HG02870 (cell line): ENCODE results near the gene DSCAML1.
"Not testable (repeated sequence)": the region's sequence is repeated elsewhere in the genome, so short reads cannot be mapped to it uniquely, and the experiment has no call there.

ENCODE experiments used
- ATAC-seq: cut with Tn5 transposase; IDR thresholded peaks from one replicate; pipeline ENCODE4 v1.9.1; 2021; ENCODE audit warnings: mild to moderate bottlenecking, moderate library complexity; ENCODE audit not compliant: unreplicated experiment

The DSCAML1 gene

DNA sequence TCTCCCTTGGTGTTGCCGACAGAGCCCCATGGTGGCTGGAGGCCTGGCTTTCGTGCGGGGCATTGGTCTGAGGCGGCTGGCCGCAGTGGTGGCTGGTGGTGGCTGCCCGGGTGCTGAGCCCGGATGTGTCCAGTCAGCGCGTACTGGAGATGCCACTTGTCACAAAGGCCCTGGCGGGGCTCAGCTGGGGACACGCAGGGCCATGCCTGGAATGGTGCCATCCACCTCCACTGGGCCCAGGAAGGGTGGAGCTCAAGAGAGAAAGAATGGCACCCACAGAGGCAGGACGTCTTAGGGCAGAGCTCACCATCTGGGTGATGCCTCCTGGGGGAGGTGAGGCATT lies 376.9 kb downstream of the DSCAML1 start:
- no peak for ATAC-seq

DNA sequence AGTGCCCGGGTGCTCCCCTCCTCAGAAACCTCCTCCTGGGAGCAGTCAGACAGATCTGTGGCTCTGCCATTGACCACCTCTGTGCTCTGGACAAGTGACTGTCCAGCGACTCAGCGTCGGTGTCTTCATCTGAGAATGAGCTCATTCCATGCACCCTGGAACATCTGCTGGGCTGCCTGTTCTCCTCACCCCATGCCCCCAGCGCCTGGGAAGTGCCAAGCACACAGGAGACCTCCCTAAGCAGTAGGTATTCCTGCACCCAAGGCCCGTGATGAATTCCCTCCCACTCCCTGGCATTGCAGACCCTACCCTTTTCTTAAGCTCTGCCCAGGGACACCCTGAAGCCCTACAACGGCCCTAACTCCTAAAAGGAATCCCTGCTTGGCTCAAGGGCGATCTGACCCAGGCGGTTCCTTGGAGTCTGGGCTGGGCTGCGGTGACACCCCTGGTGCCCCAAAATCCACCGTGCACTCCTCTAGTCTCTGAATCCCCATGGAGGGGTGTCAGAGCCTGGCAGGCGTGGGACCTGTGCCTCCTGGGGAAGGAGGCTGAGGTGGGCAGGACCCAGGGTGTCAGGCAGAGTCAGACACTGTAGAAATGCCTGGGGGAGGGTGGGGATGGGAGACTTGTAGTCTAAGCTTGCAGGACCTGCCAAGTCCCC lies 377.4 kb downstream of the DSCAML1 start:
- ATAC-seq: no peak

DNA sequence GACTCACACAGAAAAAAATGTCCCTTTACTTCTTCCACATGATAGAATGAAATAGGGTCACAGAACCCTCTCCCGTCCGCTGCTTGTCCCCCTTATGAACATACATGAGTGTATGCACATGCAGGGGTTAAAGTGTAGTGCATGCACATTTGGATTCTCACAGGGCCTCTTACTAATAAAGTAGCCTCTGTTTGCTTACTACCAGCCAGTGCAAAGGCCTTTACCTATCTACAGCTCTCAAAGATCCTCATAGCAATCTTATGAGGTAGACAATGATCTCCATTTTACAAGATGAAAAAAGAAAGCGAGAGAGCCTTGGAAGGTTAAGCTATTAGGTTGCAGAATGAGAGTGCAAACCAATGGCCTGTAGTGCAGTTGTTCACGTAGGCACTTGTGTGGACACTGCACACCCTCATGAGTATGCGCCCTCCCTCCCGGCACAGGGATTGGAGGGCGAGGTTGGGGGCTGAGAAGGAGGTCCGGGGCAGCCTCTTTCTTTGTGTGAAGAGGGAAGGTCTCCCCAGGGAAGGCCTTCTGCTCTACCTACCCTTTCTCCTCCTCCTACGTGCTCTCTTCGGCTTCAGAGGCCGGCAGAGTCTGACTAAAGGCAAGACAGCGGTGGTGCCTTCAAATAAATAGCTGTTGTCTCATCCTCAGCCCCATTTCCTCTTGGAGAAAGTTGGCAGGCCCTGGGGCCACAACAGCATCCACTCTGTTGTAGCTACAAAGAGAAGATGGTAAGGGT lies 378.1 kb downstream of the DSCAML1 start:
- ATAC-seq: no peak

DNA sequence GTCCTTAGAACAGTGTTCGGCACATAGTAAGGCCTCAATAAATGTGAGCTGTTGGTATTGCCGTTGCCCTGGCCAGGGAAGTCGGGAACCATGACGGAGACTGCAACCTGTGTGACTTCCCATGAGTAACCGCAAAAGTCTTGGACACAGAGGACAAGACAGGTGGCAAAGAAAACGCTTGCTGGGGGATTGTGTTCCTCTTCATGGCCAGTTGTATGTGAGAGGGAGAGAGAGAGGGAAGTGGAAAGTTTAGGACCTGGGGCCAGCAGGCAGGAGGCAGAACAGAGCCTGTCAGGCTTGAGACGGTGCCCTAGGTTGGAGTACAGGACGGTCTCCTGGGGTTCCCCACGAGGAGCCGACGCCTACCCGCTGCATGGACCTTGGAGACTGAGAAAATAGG lies 379.2 kb downstream of the DSCAML1 start:
- ATAC-seq: no peak

DNA sequence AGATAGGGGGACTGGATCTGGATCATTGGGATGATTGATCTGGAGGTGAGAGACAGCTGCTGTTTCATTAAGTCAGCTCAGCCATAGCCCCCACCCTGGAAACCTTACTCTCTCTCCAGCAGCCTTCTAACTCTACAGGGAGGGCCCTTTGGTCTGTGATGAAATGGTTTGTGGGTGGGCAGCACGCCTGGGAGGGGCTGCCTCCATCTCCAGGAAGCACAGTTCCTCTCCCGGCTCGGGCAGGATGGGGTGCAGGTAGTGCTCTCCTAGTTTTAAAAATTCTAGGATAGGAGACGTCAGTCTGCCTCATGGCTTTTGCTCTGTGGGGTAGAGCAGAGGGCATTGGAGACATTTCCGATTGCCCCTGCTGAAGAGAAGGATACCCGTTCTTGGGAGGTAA lies 379.7 kb downstream of the DSCAML1 start:
- no peak for ATAC-seq

DNA sequence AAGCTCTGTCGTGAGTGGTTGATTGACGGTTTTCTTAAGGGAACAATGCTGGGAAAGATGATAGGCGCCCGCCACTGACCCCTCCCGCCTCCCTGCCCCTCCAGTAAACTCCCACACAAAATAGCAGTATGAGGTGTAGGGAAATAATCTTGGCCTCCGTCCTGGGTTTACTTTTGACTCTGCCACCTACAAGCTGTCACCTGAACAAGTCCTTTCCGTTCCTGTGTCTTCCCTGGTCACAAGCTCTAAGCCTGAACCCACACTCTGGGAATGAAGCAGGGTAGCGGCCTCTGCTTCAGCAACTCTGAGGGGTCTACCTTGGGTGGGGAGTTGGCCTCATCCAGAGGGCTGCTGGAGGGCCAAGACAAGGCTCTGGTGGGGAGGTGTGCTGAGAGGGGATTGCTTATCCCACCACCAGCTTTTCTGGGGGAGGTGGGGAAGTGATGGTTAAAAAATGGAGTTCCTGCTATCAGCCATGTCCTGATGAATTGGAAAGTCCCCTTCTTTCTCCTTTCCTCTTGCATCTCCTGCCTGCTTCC lies 381.6 kb downstream of the DSCAML1 start:
- ATAC-seq: no peak

DNA sequence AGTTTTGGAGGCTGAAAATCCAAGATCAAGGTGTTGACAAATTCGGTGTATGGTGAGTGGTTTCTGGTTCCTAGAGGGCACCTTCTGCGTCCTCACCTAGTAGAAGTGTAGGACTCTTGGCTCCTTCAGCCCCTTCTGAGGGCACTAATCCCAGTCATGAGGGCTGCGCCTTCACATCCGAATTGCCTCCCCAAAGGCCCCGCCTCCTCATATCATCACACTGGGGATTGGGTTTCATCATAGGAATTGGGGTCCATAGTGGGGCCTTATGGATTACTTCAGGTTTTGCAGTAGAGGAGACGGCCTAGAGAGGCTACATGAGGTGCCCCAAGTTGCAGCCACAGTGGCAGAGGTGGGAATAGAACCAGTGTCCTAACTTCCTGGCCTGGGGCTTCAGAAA lies 382.3 kb downstream of the DSCAML1 start:
- ATAC-seq: no peak

DNA sequence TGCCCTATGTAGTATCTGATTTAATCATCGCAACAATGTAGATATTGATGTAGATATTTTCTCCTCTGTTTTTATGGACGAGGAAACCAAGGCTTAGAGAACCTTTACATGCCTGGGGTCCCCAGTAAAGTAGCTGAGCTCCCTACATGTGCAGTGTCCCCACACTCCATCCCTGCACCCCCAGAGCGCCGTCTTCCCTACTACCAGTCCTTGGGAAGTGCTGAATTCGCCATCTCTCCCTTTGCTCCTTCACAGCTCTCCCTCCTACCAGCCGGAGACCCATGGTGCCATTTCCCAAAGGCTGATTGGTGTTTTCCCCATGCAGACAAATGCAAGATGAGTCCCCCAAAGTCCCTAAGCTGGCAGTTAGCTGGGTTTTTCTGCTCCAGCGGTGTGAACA lies 383.4 kb downstream of the DSCAML1 start:
- no peak for ATAC-seq

DNA sequence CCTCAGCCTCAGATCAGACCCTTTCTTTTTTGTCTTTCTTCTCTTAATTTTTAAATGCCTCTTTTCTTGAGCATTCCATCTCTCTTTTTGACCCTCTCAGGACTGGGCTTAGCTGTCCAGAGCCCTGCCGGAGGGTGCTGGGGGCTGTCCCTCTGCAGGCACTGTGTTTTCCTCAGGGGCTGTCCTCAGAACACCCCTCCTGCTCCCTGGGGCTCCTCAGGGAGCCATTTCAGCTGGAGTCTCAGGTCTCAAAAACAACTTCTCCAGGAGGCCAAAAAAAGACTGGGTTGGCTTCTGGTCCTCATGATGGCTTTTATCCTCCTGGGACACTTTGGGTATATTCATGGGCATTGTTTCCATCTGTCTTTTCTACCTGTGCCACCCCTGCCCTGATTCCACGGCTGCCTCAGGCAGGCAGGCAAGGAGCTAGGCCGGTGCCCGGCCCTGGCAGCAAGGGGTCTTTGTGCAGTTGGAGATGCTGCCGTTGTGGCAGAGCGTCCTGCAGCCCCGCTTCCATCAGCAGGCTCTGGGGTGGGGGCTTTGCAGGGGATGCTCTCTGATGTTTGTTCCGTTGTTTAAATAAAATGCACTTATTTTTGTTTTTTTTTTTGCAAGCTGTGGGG lies 384.3 kb downstream of the DSCAML1 start:
- no peak for ATAC-seq

DNA sequence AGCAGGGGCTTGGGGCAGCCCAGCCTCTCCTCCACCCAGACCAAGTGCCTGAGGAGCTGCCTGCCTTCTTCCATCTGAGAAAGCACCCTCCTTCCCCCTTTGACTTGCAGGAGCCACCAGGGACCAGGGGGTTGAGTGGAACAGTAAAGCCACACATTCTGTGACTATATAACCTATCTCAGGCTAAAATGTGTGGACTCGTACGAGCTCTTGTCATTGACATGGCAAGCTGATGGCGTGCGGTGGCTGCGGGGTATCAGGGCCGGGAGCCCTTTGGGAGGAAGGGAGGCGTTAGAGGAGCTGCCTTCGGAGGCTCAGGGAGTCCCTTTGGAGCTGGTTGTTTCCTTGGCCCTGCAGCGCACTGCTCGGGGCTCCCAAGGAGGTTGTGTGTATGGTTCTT lies 384.8 kb downstream of the DSCAML1 start:
- ATAC-seq: no peak

DNA sequence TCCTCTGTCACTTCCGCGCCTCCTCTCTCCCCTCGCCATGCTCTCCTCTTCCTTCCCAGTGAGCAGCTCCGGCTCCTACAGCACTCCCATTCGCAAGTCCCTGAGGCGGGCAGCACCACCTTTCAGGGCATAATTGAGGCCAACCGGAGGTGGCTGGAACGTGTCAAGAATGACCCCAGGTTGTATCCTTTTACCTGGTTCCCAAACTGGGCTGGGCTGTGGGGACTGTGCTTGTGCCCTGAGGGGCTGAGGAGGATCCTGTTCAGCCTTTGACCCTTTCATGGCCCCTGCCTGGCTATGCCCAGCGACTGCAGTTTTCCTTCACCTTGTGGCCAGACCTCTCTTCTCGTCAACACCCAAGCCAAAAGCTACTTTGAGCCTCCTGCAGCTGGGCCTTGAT lies 385.3 kb downstream of the DSCAML1 start:
- ATAC-seq: no peak

DNA sequence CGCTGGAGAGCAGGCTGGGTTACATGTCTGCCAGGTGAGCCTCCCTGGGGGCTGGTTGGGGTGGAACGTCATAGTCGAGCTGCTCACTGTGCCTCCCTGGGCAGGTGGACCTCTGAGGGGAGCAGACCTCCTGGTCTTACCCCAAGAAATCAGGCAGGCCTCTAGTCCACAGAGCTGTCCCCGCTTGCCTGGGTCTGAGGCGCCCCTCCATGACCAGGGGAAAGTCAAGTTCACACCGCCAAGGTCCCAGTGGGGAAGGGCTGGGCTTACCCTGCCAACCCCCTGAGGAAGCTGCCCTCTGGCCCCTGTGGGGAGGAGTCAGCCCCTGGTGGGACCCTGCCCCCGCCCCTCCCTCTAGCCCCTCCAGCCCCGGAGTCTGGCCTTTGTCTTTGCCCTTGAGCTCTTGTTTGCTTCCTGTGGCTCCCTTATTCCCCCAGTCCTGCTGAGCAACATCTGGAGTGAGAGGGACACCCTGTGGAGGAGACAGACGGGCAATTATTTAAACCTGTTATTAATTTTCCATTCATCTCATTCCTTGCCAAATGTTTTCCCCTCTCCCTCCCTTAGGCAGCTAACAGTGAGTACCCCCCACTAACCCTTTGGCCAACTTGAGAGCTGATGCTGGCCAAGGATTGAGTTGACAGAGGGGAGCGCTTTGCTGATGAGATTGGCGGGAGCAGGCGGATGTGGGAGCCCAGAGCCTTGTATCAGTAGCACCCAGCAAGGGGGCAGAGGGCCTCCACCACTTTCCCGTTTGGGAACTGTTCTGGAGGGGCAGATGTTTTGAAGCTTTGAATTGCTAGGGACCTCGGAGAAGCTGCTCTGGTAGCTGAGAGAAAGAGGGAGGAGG lies 385.9 kb downstream of the DSCAML1 start:
- ATAC-seq: no peak

DNA sequence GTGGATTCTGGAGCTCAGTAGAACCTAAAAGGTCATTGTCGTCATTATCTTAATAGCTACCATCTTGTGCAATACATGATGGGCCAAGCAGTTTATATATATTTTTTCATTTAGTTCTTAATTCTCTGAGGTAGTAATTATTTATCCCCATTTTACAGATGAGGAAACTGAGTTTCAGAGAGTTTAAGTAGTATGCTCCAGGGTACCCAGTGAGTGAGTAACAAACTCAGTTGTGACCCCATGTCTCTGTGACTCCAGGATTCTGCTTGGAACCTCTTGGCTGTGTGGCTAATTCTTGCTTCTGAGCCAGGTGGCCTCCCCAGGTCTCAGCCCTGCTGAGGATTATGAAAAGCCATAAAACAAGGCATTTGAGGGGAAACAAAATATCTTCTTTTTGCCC lies 386.8 kb downstream of the DSCAML1 start:
- ATAC-seq: no peak

DNA sequence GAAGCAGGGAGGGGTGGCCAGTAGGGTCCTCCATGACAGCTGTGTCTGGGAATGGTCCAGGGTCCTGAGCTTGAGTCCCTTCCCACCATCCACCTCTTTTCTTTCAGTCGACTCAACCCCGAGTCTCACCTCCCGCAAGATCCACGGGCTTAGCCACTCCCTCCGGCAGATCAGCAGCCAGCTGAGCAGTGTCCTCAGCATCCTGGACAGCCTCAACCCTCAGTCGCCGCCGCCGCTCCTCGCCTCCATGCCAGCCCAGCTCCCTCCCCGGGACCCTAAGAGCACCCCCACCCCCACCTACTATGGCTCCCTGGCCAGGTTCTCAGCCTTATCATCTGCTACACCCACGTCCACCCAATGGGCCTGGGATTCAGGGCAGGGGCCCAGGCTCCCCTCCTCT lies 387.5 kb downstream of the DSCAML1 start:
- ATAC-seq: no peak

DNA sequence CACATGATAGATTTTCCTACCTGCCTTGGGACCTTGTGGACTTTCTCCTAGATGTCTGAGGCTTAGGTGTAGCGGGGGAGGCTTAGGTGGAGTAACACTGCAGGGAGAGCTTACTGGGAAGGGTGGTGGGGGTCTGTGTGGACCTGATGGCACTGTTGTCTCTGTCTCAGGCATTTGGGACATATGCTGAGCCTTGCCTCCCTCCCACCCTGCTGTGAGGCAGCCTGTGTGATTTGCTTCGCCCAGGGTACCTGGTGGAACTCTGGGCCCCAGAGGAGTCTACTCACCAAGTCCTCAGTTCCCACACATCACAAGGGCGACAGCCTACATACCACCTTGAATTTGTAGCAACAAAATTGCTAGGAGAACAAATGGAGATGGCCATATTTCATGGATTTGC lies 388.7 kb downstream of the DSCAML1 start:
- ATAC-seq: no peak

DNA sequence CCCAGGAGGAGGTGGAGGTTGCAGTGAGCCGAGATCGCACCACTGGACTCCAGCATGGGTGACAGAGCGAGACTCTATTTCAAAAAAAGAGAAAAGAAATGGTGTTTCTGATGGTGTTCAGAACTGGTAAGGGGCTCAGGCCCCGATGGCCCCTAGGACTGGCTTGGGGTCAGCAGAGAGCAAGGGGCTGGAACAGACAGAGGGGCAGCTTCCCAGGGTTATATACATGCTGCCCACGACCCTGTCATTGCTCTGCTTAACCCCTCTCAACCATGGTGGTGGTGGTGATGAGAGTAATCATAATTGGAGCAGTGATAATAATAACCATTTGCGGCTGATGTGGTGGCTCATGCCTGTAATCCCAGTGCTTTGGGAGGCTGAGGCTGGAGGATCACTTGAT lies 390.0 kb downstream of the DSCAML1 start:
- no peak for ATAC-seq

DNA sequence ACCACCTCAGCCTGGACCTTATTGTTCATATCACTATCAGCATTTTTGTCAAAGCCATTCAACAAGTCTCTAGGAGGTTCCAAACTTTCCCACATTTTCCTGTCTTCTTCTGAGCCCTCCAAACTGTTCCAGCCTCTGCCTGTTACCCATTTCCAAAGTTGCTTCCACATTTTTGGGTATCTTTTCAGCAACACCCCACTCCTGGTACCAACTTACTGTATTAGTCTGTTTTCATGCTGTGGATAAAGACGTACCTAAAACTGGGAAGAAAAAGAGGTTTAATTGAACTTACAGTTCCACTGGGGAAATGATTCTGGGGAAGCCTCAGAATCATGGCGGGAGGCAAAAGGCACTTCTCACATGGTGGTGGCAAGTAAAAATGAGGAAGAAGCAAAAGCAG lies 391.1 kb downstream of the DSCAML1 start:
- not testable (repeated sequence) for ATAC-seq

DNA sequence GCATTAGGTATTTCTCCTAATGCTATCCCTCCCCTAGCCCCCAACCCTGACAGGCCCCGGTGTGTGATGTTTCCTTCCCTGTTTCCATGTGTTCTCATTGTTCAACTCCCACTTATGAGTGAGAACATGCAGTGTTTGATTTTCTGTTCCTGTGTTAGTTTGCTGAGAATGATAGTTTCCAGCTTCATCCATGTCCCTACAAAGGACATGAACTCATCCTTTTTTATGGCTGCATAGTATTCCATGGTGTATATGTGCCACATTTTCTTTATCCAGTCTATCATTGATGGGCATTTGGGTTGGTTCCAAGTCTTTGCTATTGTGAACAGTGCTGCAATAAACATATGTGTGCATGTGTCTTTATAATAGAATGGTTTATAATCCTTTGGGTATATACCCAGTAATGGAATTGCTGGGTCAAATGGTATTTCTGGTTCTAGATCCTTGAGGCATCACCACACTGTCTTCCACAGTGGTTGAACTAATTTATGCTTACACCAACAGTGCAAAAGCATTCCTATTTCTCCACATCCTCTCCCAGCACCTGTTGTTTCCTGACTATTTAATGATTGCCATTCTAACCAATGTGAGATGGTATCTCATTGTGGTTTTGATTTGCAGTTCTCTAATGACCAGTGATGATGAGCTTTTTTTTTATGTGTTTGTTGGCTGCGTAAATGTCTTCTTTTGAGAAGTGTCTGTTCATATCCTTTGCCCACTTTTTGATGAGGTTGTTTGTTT lies 397.7 kb downstream of the DSCAML1 start:
- ATAC-seq: not testable (repeated sequence)

DNA sequence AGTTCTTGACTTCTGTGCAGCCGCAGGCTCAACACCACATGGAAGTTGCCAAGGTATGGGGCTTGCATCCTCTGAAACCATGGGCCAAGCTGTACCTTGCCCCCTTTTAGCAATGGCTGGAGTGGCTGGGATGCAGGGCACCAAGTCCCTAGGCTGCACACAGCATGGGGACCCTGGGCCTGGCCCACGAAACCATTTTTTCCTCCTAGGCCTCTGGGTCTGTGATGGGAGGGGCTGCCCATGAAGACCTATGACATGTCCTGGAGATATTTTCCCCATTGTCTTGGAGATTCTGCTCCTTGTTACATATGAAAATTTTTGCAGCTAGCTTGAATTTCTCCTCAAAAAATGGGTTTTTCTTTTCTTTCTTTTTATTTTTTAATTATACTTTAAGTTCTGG lies 398.4 kb downstream of the DSCAML1 start:
- ATAC-seq: not testable (repeated sequence)

DNA sequence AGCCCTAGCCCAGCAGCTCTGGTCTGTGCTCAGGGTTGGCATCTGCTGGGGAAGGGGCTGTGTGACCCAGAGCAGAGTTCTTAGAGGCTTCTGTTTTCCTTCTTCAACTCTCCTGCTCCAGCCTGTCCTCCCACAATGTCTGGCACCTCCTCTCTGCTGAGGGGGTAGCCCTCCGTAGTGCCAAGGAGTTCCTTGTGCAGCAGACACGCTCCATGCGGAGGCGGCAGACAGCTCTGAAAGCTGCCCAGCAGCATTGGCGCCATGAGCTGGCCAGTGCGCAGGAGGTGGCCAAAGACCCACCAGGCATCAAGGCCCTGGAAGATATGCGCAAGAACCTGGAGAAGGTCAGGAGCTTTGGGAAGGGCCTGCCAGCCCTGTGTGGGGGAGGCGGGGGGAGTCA lies 400.0 kb downstream of the DSCAML1 start:
- no peak for ATAC-seq

DNA sequence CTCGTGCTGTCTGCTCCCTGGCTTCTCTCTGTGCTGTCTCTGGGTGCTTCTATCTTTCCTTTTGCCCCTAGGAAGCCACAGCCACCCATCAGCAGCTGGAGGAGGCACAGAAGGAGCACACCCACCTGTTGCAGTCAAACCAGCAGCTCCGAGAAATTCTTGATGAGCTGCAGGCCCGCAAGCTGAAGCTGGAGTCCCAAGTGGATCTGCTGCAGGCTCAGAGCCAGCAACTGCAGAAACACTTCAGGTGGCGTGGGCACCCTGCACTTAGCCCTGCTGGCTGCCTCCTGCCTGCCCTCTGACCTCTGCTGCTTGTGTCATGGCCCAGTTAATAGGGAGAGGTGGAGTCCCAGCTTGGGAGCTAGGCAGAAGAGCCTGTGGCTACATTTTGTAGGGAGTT lies 401.5 kb downstream of the DSCAML1 start:
- ATAC-seq: no peak
